K562 (cell line): ENCODE measurements around the gene PPP1CA. TPM values are rescaled to one million over a fixed set of nuclear protein-coding genes. Genes with fewer than 3 reads are reported as not detected.
A peak's percentile ranks its signal among the peaks of the same experiment; 100 is the strongest.

Source experiments
- CBFB ChIP-seq: sonication (generic); formaldehyde crosslinking; IDR thresholded peaks from 2 replicates; pipeline ENCODE4 v1.4.0; 2020; ENCODE audit warnings: mild to moderate bottlenecking, missing genetic modification reagents
- FOXK1 ChIP-seq: sonication (generic); formaldehyde crosslinking; IDR thresholded peaks from 2 replicates; pipeline ENCODE4 v1.8.0; 2022; ENCODE audit warnings: missing genetic modification reagents, mild to moderate bottlenecking, borderline replicate concordance
- L3MBTL2 ChIP-seq: fragments of 450-650 bp; IDR thresholded peaks from 2 replicates; pipeline ENCODE4 v1.6.1; 2016; ENCODE audit warnings: mild to moderate bottlenecking, moderate library complexity
- RUNX1 ChIP-seq: sonication (generic); IDR thresholded peaks from 2 replicates; pipeline ENCODE4 v1.6.1; 2016; ENCODE audit warnings: antibody characterized with exemption, low read depth
- ZBTB1 ChIP-seq: sonication (generic); formaldehyde crosslinking; IDR thresholded peaks from 2 replicates; pipeline ENCODE4 v1.8.1; 2023; ENCODE audit warnings: missing genetic modification reagents, low read depth, mild to moderate bottlenecking, borderline replicate concordance
- ZNF384 ChIP-seq: IDR thresholded peaks from 2 replicates; pipeline ENCODE4 v1.6.1; 2012; ENCODE audit warnings: low read depth, low read length, improper control_type of control experiment
- polyA plus RNA-seq, 8 experiments: library from polyadenylated mRNA; depleted of rRNA in 4 of 8; stranded (reverse) in 5 of 8; unstranded in 3 of 8; fragments of >200 nt; fragmentation: Nextera tagmentation in 2 of 8; fragmentation: Illumina TruSeq in 1 of 8; extraction: Ambion mirVana in 2 of 8; extraction: Trizol in 1 of 8; gene quantifications; 2 replicates each; pipeline versions ENCODE4 v1.2.1 to v1.2.3, GENCODE V29; 2011 to 2014; ENCODE audit warnings: inconsistent platforms in 1 of 8, missing spikeins in 1 of 8
- total RNA-seq, 7 experiments: library from RNA; depleted of rRNA in 6 of 7; stranded (reverse); fragments of >200 nt in 6 of 7; fragmentation: Illumina TruSeq in 2 of 7; extraction: Trizol in 2 of 7; gene quantifications; 2 replicates each; pipeline versions ENCODE4 v1.2.1 to v1.2.3, GENCODE V29; 2011 to 2021; ENCODE audit warnings: low replicate concordance in 1 of 7
- TF ChIP-seq, protein P1 (sequence below): fragments of 450-650 bp; IDR thresholded peaks from 2 replicates; pipeline ENCODE4 v1.6.1; 2017; ENCODE audit warnings: antibody characterized with exemption, mild to moderate bottlenecking
- TF ChIP-seq, protein P2 (sequence below): sonication (generic); formaldehyde crosslinking; IDR thresholded peaks from 2 replicates; pipeline ENCODE4 v1.4.0; 2020; ENCODE audit warnings: mild to moderate bottlenecking, missing genetic modification reagents
- TF ChIP-seq, protein P3 (sequence below), 3 experiments: fragments of 200-800 bp in 1 of 3; sonication (Bioruptor generic) in 1 of 3; sonication (generic) in 1 of 3; formaldehyde crosslinking in 1 of 3; IDR thresholded peaks; 2 replicates each; pipeline versions ENCODE4 v1.6.1 to v1.8.0; 2016 to 2022; ENCODE audit warnings: mild to moderate bottlenecking in 2 of 3, missing compliant biosample characterization in 2 of 3, missing genetic modification characterization in 2 of 3, missing genetic modification reagents in 1 of 3

The PPP1CA gene
- total and polyA plus RNA-seq, 9 of the 15 experiments (the other 6 are each of a cell fraction or from before 2014, with no cell fraction given): 18.2 to 242 (median 188) TPM

DNA sequence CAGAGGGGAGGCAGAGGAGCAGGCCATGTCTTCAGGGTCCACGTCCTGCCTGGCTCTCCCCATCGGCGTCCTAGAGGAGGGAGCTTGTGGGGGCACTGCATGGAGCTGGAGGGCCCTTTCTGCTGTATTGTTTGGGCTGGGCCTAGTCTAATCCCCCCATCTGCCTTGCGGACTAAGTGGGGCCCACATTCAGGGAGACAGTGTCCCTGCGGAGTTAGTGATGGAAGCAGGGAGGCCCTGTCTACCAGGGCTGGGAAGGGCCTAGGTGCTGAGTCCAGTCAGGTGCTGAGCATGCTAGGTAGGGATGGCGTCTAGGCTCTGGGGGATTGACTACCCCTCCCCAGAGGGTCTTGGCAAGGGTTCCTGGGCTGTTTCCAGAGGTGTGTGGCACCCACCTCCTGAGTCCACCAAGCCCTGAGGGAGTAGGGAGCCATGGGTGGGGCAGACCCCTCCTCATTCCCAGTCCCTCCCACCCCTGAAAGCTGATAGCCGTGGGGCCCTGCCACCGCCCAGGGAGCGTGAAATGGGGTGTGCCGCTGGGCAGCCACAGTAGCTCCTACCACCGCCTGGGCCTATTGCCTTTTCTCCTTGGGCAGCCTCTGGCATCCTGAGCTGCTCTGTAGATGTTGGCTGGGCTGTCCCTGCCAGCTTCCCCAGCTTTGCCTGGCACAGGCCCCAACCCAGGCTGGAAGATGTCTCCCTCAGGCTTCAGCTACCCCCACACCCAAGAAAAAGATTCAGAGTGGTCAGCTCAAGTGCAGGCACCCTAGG is 46.5 kb downstream of the PPP1CA start (continued):
- TF ChIP-seq, protein P1, sequence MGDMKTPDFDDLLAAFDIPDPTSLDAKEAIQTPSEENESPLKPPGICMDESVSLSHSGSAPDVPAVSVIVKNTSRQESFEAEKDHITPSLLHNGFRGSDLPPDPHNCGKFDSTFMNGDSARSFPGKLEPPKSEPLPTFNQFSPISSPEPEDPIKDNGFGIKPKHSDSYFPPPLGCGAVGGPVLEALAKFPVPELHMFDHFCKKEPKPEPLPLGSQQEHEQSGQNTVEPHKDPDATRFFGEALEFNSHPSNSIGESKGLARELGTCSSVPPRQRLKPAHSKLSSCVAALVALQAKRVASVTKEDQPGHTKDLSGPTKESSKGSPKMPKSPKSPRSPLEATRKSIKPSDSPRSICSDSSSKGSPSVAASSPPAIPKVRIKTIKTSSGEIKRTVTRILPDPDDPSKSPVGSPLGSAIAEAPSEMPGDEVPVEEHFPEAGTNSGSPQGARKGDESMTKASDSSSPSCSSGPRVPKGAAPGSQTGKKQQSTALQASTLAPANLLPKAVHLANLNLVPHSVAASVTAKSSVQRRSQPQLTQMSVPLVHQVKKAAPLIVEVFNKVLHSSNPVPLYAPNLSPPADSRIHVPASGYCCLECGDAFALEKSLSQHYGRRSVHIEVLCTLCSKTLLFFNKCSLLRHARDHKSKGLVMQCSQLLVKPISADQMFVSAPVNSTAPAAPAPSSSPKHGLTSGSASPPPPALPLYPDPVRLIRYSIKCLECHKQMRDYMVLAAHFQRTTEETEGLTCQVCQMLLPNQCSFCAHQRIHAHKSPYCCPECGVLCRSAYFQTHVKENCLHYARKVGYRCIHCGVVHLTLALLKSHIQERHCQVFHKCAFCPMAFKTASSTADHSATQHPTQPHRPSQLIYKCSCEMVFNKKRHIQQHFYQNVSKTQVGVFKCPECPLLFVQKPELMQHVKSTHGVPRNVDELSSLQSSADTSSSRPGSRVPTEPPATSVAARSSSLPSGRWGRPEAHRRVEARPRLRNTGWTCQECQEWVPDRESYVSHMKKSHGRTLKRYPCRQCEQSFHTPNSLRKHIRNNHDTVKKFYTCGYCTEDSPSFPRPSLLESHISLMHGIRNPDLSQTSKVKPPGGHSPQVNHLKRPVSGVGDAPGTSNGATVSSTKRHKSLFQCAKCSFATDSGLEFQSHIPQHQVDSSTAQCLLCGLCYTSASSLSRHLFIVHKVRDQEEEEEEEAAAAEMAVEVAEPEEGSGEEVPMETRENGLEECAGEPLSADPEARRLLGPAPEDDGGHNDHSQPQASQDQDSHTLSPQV: no peak
- TF ChIP-seq RUNX1 (no peak), FOXK1 (CRISPR knock-in tag) (no peak), ZNF384 (no peak), L3MBTL2 (no peak), CBFB (CRISPR knock-in tag) (no peak), ZBTB1 (CRISPR knock-in tag) (0 out of 2 replicates have a peak, but pooled peaks have one; percentile 28)
- TF ChIP-seq, protein P2, sequence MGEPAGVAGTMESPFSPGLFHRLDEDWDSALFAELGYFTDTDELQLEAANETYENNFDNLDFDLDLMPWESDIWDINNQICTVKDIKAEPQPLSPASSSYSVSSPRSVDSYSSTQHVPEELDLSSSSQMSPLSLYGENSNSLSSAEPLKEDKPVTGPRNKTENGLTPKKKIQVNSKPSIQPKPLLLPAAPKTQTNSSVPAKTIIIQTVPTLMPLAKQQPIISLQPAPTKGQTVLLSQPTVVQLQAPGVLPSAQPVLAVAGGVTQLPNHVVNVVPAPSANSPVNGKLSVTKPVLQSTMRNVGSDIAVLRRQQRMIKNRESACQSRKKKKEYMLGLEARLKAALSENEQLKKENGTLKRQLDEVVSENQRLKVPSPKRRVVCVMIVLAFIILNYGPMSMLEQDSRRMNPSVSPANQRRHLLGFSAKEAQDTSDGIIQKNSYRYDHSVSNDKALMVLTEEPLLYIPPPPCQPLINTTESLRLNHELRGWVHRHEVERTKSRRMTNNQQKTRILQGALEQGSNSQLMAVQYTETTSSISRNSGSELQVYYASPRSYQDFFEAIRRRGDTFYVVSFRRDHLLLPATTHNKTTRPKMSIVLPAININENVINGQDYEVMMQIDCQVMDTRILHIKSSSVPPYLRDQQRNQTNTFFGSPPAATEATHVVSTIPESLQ (CRISPR knock-in tag): 0 out of 2 replicates have a peak, but pooled peaks have one; percentile 17
- TF ChIP-seq, protein P3, sequence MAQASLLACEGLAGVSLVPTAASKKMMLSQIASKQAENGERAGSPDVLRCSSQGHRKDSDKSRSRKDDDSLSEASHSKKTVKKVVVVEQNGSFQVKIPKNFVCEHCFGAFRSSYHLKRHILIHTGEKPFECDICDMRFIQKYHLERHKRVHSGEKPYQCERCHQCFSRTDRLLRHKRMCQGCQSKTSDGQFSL (CRISPR knock-in tag; IDR thresholded peaks at IDR 0.05): no peak
- TF ChIP-seq, protein P3 (tag; IDR thresholded peaks at IDR 0.05): no peak
